PC-3 (cell line): ENCODE measurements around the gene MT1X. TPM values are rescaled to one million over a fixed set of nuclear protein-coding genes. Genes with fewer than 3 reads are reported as not detected.

Experiments
- ATAC-seq: fragments of 200-7000 bp; cut with Tn5 transposase; 2 replicates; pipeline ENCODE4 v1.9.1; 2020; ENCODE audit warnings: mild to moderate bottlenecking, moderate library complexity
- BruUV-seq: library from RNA; stranded (reverse); fragments of 400-500 nt; replicated peaks from 2 replicates; lab custom pipeline; 2021; lab: Mats Ljungman, UMichigan
- CTCF ChIA-PET: fragments of 300-600 bp; sonication (Branson Sonifier 250); formaldehyde crosslinking; loops from one replicate; lab custom pipeline; 2022; ENCODE audit warnings: antibody characterized with exemption; lab: Charles Lee
- POLR2A ChIA-PET: fragments of 300-600 bp; sonication (Branson Sonifier 250); formaldehyde crosslinking; loops from one replicate; lab custom pipeline; 2022; ENCODE audit warnings: antibody characterized with exemption; ENCODE audit not compliant: unreplicated experiment; lab: Charles Lee
- DNase-seq: peaks from one replicate; pipeline ENCODE4 v3.0.0-alpha.2; 2015
- H2AFZ ChIP-seq: fragments of 300-600 bp; sonication (generic); 2 replicates; pipeline ENCODE4 v1.6.0; 2016; ENCODE audit warnings: antibody characterized with exemption, low read length
- H3F3A ChIP-seq: fragments of 300-600 bp; sonication (generic); one replicate; pipeline ENCODE4 v1.6.0; 2017; ENCODE audit warnings: antibody characterized with exemption, low read length, control low read depth, mild to moderate bottlenecking; ENCODE audit not compliant: unreplicated experiment
- H3K27ac ChIP-seq: fragments of 300-600 bp; sonication (generic); 2 replicates; pipeline ENCODE4 v1.5.1; 2016; ENCODE audit warnings: mild to moderate bottlenecking, low read length
- H3K27me3 ChIP-seq: fragments of 300-600 bp; sonication (generic); 2 replicates; pipeline ENCODE4 v1.6.1; 2016; ENCODE audit warnings: low read length, mixed read lengths
- H3K36me3 ChIP-seq: fragments of 300-600 bp; sonication (generic); 2 replicates; pipeline ENCODE4 v1.6.1; 2016; ENCODE audit warnings: low read depth, mixed run types, low read length, mixed read lengths
- H3K4me1 ChIP-seq: fragments of 300-600 bp; sonication (generic); 2 replicates; pipeline ENCODE4 v1.5.1; 2016; ENCODE audit warnings: low read length; ENCODE audit not compliant: insufficient read depth
- H3K4me2 ChIP-seq: fragments of 300-600 bp; sonication (generic); 2 replicates; pipeline ENCODE4 v1.6.0; 2016; ENCODE audit warnings: low read length
- H3K4me3 ChIP-seq: fragments of 300-600 bp; sonication (generic); 2 replicates; pipeline ENCODE4 v1.5.1; 2016; ENCODE audit warnings: mild to moderate bottlenecking, low read length, mixed read lengths
- H3K79me2 ChIP-seq: fragments of 300-600 bp; sonication (generic); 2 replicates; pipeline ENCODE4 v1.6.1; 2017; ENCODE audit warnings: low read length, mixed read lengths
- H3K9ac ChIP-seq: fragments of 300-600 bp; sonication (generic); 2 replicates; pipeline ENCODE4 v1.6.0; 2016; ENCODE audit warnings: mild to moderate bottlenecking, low read length
- H3K9me2 ChIP-seq: fragments of 300-600 bp; sonication (generic); replicated peaks from 2 replicates; pipeline ENCODE4 v1.6.1; 2016; ENCODE audit warnings: mixed run types, low read length, mixed read lengths
- H3K9me3 ChIP-seq: fragments of 300-600 bp; sonication (generic); 2 replicates; pipeline ENCODE4 v1.6.1; 2016; ENCODE audit warnings: low read length, mixed read lengths
- H4K20me1 ChIP-seq: fragments of 300-600 bp; sonication (generic); 2 replicates; pipeline ENCODE4 v1.6.1; 2016; ENCODE audit warnings: low read length, mixed read lengths
- CTCF ChIP-seq: fragments of 300-600 bp; sonication (generic); conservative IDR thresholded peaks from 2 replicates; pipeline ENCODE4 v1.5.1; 2017; ENCODE audit warnings: antibody characterized with exemption, low read depth, mild to moderate bottlenecking, low read length
- EZH2 ChIP-seq: fragments of 300-600 bp; sonication (generic); IDR thresholded peaks from one replicate; pipeline ENCODE4 v1.6.1; 2017; ENCODE audit warnings: antibody characterized with exemption, mild to moderate bottlenecking, low read length; ENCODE audit not compliant: unreplicated experiment
- EZH2phosphoT487 ChIP-seq: fragments of 300-600 bp; sonication (generic); IDR thresholded peaks from 2 replicates; pipeline ENCODE4 v1.6.1; 2018; ENCODE audit warnings: mild to moderate bottlenecking, antibody characterized with exemption, low read length, borderline replicate concordance
- intact Hi-C: fragments of 100-400 bp; cut with micrococcal nuclease; formaldehyde crosslinking; loops from 2 replicates; pipeline ENCODE4 v1.9.0; 2023
- total RNA-seq: library from RNA; depleted of rRNA; stranded (reverse); fragments of >200 nt; gene quantifications from 2 replicates; pipeline ENCODE4 v1.2.3, GENCODE V29; 2014

MT1X gene
- total RNA-seq, 1 experiment from 2014 or later, result 120 TPM

GRCh38 chr16:56702836-56703235 is 20.6 kb downstream of the MT1X start:
- Histone ChIP-seq H3K36me3 (no peaks in the 10 kb centered on the region), H3K27ac (no peak overlapping the region), H3K9me3 (no peaks in the 10 kb centered on the region), H3K9ac (no peak overlapping the region), H3K4me3 (no peak overlapping the region), H3K9me2 (no peaks in the 10 kb centered on the region), H3K4me1 (peaks cover 6% of the 10 kb centered on the region), H3F3A (no peaks in the 10 kb centered on the region), H2AFZ (no peak overlapping the region), H4K20me1 (no peaks in the 10 kb centered on the region), H3K4me2 (no peak overlapping the region), H3K79me2 (no peaks in the 10 kb centered on the region), H3K27me3 (no peaks in the 10 kb centered on the region)
- BruUV-seq, result no TSS peak
- ChIA-PET POLR2A (no interaction called here), CTCF (interaction anchor here (0.9 to 1.9 kb wide), 3 partner anchors 59 to 99 kb away, joined by 4 to 29 read pairs (median 7); no protein-coding TSS in a partner anchor)
- ATAC-seq (no peak), DNase-seq (no peak)
- intact Hi-C loops, result loop anchor here (1.0 kb wide), 3 partner anchors 100 to 189 kb away; no protein-coding TSS in a partner anchor
- TF ChIP-seq EZH2phosphoT487, result no peak
- no peak for TF ChIP-seq EZH2
- no peak for TF ChIP-seq CTCF

- H3K9me2 ChIP-seq, result no peaks in the 10 kb centered on the region
Observed at GRCh38 chr16:56708525-56709442, 26.5 kb downstream of the MT1X start.

More at GRCh38 chr16:56708525-56709442, 26.5 kb downstream of the MT1X start:
- ChIA-PET POLR2A (no interaction called here), CTCF (no interaction called here)
- no peak for TF ChIP-seq EZH2
- no peak for TF ChIP-seq EZH2phosphoT487
- no peak for TF ChIP-seq CTCF
- Histone ChIP-seq H3K9ac (no peak overlapping the region), H4K20me1 (no peaks in the 10 kb centered on the region), H2AFZ (no peak overlapping the region), H3K4me3 (no peak overlapping the region), H3K27ac (no peak overlapping the region), H3K27me3 (no peaks in the 10 kb centered on the region), H3K79me2 (no peaks in the 10 kb centered on the region), H3K36me3 (no peaks in the 10 kb centered on the region), H3F3A (no peaks in the 10 kb centered on the region), H3K4me1 (no peaks in the 10 kb centered on the region), H3K9me3 (no peaks in the 10 kb centered on the region), H3K4me2 (no peak overlapping the region)
- intact Hi-C loops, result no loop called here
- no peak for ATAC-seq
- BruUV-seq, result no TSS peak
- DNase-seq, result no peak
